GM21737 (cell line): ENCODE results near the gene COL23A1.

Experiments
- ATAC-seq: cut with Tn5 transposase; IDR thresholded peaks from one replicate; pipeline ENCODE4 v1.9.1; 2021; ENCODE audit warnings: mild to moderate bottlenecking, moderate library complexity; ENCODE audit not compliant: unreplicated experiment

Gene COL23A1

GRCh38 chr5:178291969-178292825 is 298.0 kb downstream of the COL23A1 start:
- no peak for ATAC-seq

- no peak for ATAC-seq
Observed at GRCh38 chr5:178291161-178291561, 299.0 kb downstream of the COL23A1 start.

GRCh38 chr5:178290376-178290775 is 299.8 kb downstream of the COL23A1 start:
- no peak for ATAC-seq

- ATAC-seq: no peak
Observed at GRCh38 chr5:178289438-178289837, 300.8 kb downstream of the COL23A1 start.

- no peak for ATAC-seq
Observed at GRCh38 chr5:178288401-178289368, 301.5 kb downstream of the COL23A1 start.

GRCh38 chr5:178287791-178288105 is 302.4 kb downstream of the COL23A1 start:
- no peak for ATAC-seq

- ATAC-seq: no peak
Observed at GRCh38 chr5:178287091-178287790, 303.0 kb downstream of the COL23A1 start.

GRCh38 chr5:178286226-178287090 is 303.7 kb downstream of the COL23A1 start:
- ATAC-seq: no peak

GRCh38 chr5:178285399-178286225 is 304.6 kb downstream of the COL23A1 start:
- no peak for ATAC-seq

- no peak for ATAC-seq
Observed at GRCh38 chr5:178284996-178285395, 305.2 kb downstream of the COL23A1 start.

GRCh38 chr5:178284093-178284675 is 306.0 kb downstream of the COL23A1 start:
- no peak for ATAC-seq

GRCh38 chr5:178283520-178283919 is 306.7 kb downstream of the COL23A1 start:
- no peak for ATAC-seq

- ATAC-seq: no peak
Observed at GRCh38 chr5:178282391-178282790, 307.8 kb downstream of the COL23A1 start.

GRCh38 chr5:178281331-178281730 is 308.9 kb downstream of the COL23A1 start:
- ATAC-seq: no peak

GRCh38 chr5:178280631-178281030 is 309.6 kb downstream of the COL23A1 start:
- no peak for ATAC-seq

GRCh38 chr5:178279723-178280438 is 310.3 kb downstream of the COL23A1 start:
- no peak for ATAC-seq

- no peak for ATAC-seq
Observed at GRCh38 chr5:178279026-178279722, 311.0 kb downstream of the COL23A1 start.
